NOMO-1 treated with DMSO at 0.1 percent for 48 hours (cell line): ENCODE measurements around the gene CELA2B.
"Not testable (repeated sequence)": the region's sequence is repeated elsewhere in the genome, so short reads cannot be mapped to it uniquely, and the experiment has no call there.

ENCODE experiments used
- DNase-seq: peaks from one replicate; lab custom pipeline; 2025; ENCODE audit not compliant: unreplicated experiment; lab: John Stamatoyannopoulos, UW

CELA2B gene

GRCh38 chr1:15444468-15445389, 31.2 kb upstream of the CELA2B start:
- DNase-seq = no peak

- no peak for DNase-seq
Measured at GRCh38 chr1:15445390-15446122, 30.3 kb upstream of the CELA2B start.

DNA sequence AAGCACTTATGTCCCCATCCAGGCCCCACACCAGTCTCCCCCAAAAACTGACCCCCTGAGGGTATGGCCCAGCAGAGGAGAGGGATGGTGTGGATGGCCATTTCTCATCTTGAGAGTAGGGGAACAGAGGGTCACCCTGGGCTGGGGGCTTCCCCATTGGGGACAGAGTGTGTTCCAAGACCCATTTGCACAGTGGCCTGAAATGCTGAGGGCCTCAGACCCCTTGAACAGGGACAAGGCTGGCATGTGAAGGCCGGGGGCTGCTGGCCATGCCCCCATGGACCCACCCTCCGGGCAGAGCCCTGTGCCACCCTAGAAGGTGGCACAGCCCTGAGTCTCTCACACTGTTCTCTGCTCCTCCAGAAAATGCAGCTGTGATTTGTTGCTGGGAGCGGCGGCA, 29.7 kb upstream of the CELA2B start:
- DNase-seq = no peak

- DNase-seq = no peak
Measured at GRCh38 chr1:15448877-15449462, 26.9 kb upstream of the CELA2B start.

- DNase-seq = no peak
Measured at GRCh38 chr1:15449567-15449966, 26.3 kb upstream of the CELA2B start.

GRCh38 chr1:15451014-15451722, 24.7 kb upstream of the CELA2B start:
- DNase-seq = no peak

DNA sequence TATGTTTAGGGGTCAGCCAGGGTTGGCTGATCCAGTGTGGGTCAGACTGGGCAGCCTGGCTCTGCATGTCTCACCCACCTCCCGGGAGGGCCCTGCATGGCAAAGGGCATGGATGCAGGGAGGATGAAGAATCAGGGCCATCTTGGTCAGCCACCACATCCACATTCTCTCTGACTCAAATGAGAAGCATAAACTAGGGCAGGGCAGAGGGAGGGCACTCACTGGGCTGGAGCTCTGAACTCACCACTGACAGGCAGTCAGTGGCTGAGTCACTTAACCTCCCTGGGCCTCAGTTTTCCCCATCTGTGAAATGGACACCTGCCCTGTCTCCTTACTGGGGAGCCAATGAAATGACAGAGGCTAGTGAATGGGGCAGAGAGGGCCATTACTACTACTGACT, 23.7 kb upstream of the CELA2B start:
- DNase-seq = no peak

GRCh38 chr1:15452866-15453571, 22.9 kb upstream of the CELA2B start:
- DNase-seq = no peak

DNA sequence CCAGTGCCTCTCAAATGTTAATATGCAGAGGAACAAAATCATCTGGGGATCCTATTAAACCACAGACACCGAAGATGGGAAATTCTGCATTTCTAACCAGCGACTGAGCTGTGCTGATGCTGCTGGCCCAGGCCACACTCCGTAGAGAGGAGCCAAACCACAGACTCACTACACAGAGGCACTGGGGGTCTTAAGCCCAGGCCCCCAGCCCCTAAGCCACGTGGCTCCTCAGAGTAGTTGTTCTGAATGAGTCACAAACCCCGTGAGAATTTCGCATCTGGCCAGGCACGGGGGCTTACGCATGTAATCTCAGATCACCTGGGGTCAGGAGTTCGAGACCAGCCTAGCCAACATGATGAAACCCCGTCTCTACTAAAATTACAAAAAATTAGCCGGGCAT, 22.2 kb upstream of the CELA2B start:
- no peak for DNase-seq

DNA sequence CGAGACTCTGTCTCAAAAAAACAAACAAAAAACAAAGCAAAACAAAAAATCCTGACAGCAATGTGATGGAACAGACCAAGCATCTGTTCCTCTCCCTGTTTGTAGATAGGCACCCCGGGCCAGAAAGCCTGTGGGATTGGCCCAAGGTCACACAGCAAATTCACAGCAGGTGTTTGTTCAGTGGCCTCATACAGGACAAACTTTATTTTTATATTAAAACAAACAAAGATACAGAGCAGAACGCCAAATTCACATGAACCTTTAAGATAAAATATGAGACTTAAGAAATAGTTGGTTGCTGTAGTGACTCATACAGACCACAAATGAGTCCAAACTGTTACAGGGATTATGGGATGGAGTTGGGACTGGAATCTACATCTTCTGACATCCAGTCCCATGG, 21.6 kb upstream of the CELA2B start:
- peak; percentile 7 for DNase-seq

DNA sequence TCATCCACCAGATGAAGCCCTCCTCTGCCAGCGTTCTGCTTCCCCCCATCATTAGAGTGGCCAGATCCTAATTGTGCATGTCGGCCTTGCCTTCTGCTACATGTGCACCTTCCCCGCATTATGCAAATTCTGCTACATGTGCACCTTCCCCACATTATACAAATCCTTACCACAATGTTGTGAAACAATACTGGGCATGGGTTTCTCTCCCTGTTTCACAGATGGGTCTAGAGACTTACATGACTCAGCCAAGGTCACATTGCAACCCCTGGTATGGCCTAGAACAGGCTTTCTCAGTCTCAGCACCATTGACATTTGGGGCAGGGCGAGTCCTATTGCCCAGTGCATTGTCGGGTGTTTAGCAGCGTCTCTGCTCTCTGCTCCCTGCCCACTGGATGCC, 20.4 kb upstream of the CELA2B start:
- peak; percentile 62 for DNase-seq

DNA sequence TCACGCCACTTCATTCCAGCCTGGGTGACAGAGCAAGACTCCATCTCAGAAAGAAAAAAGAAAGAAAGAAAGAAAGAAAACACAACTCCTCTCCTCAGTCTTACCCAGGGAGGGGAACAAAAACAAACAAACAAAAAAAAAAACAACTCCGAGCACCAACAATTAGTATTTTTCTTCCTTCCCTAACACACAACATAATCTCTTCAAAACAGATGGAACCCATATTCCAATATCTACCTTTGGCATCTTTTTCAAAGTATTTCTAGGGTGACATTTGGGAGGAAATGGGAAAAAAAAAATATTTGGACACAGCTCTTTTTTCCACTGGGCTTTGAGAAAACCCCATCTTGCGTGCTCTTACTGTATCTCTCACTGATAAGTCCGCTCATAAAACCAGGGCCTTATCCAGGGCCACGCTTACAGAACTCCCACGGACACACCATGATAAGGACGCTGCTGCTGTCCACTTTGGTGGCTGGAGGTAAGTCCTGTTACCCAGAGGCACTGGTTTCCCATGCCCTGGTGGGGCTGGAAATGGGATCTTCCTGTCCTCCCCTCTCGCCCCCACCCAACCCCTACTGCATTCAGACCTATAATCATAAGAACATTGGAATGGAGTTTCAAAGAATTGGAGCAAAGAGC, 19.5 kb upstream of the CELA2B start, which contains the start of gene CELA2A:
Gene CELA2A (plus strand): TSS at position 420 of the 642 bp plus-strand sequence. CDS start 22 bp downstream, at position 442.
- no peak for DNase-seq

GRCh38 chr1:15457585-15457984, 18.3 kb upstream of the CELA2B start:
- DNase-seq = no peak

DNA sequence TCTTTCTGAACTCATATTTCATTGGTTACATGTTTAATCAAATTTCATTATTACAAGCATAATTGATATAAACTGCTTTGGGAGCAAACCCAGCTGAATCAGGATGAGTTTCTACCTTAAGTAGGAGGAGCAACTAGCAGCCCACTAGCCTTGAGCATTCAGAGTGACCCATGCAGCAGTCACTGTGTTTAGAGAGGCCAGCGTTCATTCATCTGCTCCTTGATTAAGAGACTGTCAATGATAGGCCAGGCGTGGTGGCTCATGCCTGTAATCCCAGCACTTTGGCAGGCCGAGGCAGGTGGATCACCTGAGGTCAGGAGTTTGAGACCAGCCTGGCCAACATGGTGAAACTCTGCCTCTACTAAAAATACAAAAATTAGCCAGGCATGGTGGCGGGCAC, 17.5 kb upstream of the CELA2B start:
- not testable (repeated sequence) for DNase-seq

- DNase-seq = peak; percentile 44
Measured at GRCh38 chr1:15459771-15460707, 15.9 kb upstream of the CELA2B start.

DNA sequence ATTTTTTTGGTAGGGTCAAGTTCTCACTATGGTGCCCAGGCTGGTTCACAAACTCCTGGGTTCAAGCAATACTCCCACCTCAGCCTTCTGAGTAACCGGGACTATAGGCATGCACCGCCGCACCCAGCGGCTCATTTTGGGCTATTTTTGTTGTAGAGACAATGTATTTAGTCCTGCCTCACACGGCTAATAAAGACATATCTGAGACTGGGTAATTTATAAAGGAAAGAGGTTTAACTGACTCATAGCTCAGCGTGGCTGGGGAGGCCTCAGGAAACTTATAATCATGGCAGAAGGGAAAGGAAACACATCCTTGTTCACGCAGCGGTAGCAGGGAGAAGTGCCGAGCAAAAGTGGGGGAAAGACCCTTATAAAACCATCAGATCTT, 15.2 kb upstream of the CELA2B start:
- DNase-seq = no peak

DNA sequence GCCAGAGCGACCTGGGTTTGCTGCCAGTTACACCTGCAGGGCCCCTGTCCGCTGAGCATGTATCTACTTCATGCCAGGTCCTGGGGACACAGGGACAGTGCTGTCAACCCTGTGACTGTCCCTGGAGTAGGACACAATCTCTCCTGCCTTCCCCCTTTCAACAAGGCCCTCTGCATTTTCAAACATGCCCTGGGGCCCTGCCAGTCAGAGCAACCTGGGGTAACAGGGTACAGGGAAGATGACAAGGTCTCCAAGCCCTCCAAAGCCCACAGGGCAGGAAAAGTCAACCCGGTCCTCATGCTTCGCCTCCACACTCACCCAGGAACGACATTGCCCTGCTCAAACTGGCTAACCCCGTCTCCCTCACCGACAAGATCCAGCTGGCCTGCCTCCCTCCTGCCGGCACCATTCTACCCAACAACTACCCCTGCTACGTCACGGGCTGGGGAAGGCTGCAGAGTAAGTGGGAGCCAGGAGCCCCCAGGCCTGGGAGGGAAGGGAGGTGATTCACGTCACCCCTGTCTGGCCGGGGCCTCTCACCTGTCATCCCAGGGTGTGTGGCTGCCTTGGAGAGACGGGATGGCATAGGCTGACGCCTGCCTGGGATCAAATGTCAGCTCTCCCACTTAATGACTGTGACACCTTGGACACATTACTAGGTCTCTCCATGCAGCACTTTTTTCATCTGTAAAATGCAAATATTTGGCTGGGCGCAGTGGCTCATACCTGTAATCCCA, 12.7 kb upstream of the CELA2B start:
- not testable (repeated sequence) for DNase-seq

DNA sequence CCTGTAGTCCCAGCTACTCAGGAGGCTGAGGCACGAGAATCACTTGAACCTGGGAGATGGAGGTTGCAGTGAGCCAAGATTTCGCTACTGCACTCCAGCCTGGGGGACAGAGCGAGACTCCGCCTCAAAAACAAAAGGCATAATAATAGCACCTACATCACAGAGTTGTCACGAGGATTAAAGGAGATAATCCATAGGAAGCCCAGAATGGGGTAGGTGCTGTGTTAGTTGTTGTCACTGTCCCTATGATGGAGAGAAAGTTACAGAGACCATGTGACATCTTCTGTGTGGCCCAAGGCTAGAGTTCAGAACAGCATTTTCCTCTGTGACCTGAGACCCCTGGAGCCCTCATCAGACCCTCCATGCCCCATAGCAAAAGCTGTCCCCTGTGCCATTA, 12.0 kb upstream of the CELA2B start:
- DNase-seq = not testable (repeated sequence)
